Astrocyte (in vitro differentiated cells and primary cell): ENCODE measurements around the gene BICC1. TPM values are rescaled to one million over a fixed set of nuclear protein-coding genes. Genes with fewer than 3 reads are reported as not detected.
A peak's percentile ranks its signal among the peaks of the same experiment; 100 is the strongest.

ENCODE experiments used
- DNase-seq: peaks from one replicate; pipeline ENCODE4 v3.0.0-alpha.2; 2010; ENCODE audit warnings: low read depth
- FAIRE-seq: peaks from 2 replicates; lab custom pipeline; 2011; peaks lifted over from hg19 to GRCh38; lab: Jason Lieb, UNC
- H2AFZ ChIP-seq: 2 replicates; pipeline ENCODE4 v1.6.0; 2012; ENCODE audit warnings: low read depth, low read length, inconsistent platforms
- H3K27ac ChIP-seq: 2 replicates; pipeline ENCODE4 v1.5.1; 2011; ENCODE audit warnings: low read depth, low read length, inconsistent platforms
- H3K27me3 ChIP-seq: 2 replicates; pipeline ENCODE4 v1.6.0; 2011; ENCODE audit warnings: low read length, inconsistent platforms; ENCODE audit not compliant: insufficient read depth
- H3K36me3 ChIP-seq: 2 replicates; pipeline ENCODE4 v1.5.1; 2011; ENCODE audit warnings: low read length, inconsistent platforms; ENCODE audit not compliant: insufficient read depth
- H3K4me1 ChIP-seq: 2 replicates; pipeline ENCODE4 v1.5.1; 2011; ENCODE audit warnings: low read length, inconsistent platforms; ENCODE audit not compliant: insufficient read depth
- H3K4me2 ChIP-seq: 2 replicates; pipeline ENCODE4 v1.6.0; 2012; ENCODE audit warnings: low read length, inconsistent platforms
- H3K4me3 ChIP-seq: 2 replicates; pipeline ENCODE4 v1.5.1; 2011; ENCODE audit warnings: low read depth, mild to moderate bottlenecking, low read length, inconsistent platforms; ENCODE audit not compliant: insufficient read depth
- H3K79me2 ChIP-seq: 2 replicates; pipeline ENCODE4 v1.6.0; 2012; ENCODE audit warnings: mild to moderate bottlenecking, low read length, inconsistent platforms; ENCODE audit not compliant: insufficient read depth
- H3K9ac ChIP-seq: 2 replicates; pipeline ENCODE4 v1.6.0; 2012; ENCODE audit warnings: mild to moderate bottlenecking, low read length, inconsistent platforms
- H3K9me3 ChIP-seq: 2 replicates; pipeline ENCODE4 v1.5.1; 2012; ENCODE audit warnings: low read depth, mild to moderate bottlenecking, low read length, inconsistent platforms; ENCODE audit not compliant: insufficient read depth
- H4K20me1 ChIP-seq: 2 replicates; pipeline ENCODE4 v1.6.0; 2012; ENCODE audit warnings: low read length, inconsistent platforms; ENCODE audit not compliant: insufficient read depth
- H3K27ac Mint-ChIP-seq: one replicate; pipeline ENCODE4 v1.8.0; 2021; ENCODE audit warnings: mild to moderate bottlenecking, mixed read lengths; ENCODE audit not compliant: unreplicated experiment
- H3K27me3 Mint-ChIP-seq: one replicate; pipeline ENCODE4 v1.8.0; 2021; ENCODE audit warnings: low read depth, mixed read lengths; ENCODE audit not compliant: unreplicated experiment
- H3K36me3 Mint-ChIP-seq: one replicate; pipeline ENCODE4 v1.8.0; 2021; ENCODE audit warnings: low read depth, mixed read lengths; ENCODE audit not compliant: unreplicated experiment
- H3K4me1 Mint-ChIP-seq: one replicate; pipeline ENCODE4 v1.8.0; 2021; ENCODE audit warnings: low read depth, mixed read lengths; ENCODE audit not compliant: unreplicated experiment
- H3K4me3 Mint-ChIP-seq: one replicate; pipeline ENCODE4 v1.8.0; 2021; ENCODE audit warnings: mild to moderate bottlenecking, moderate library complexity, mixed read lengths; ENCODE audit not compliant: unreplicated experiment
- H3K9me3 Mint-ChIP-seq: one replicate; pipeline ENCODE4 v1.8.0; 2021; ENCODE audit warnings: mild to moderate bottlenecking, mixed read lengths; ENCODE audit not compliant: unreplicated experiment
- EZH2 ChIP-seq: IDR thresholded peaks from 2 replicates; pipeline ENCODE4 v1.6.1; 2012; ENCODE audit warnings: mild to moderate bottlenecking, low read length, inconsistent platforms; ENCODE audit not compliant: insufficient read depth
- total RNA-seq: library from RNA; stranded (reverse); gene quantifications from 2 replicates; pipeline ENCODE4 v1.2.1, GENCODE V29; 2021
- TF ChIP-seq, protein P1 (sequence below): IDR thresholded peaks from 2 replicates; pipeline ENCODE4 v1.5.1; 2011; ENCODE audit warnings: low read depth, mild to moderate bottlenecking, inconsistent platforms, low read length, moderate library complexity; ENCODE audit not compliant: insufficient read depth

The BICC1 gene
- total RNA-seq, 1 donor from 2014 or later = 23.0 TPM

- TF ChIP-seq, protein P1, sequence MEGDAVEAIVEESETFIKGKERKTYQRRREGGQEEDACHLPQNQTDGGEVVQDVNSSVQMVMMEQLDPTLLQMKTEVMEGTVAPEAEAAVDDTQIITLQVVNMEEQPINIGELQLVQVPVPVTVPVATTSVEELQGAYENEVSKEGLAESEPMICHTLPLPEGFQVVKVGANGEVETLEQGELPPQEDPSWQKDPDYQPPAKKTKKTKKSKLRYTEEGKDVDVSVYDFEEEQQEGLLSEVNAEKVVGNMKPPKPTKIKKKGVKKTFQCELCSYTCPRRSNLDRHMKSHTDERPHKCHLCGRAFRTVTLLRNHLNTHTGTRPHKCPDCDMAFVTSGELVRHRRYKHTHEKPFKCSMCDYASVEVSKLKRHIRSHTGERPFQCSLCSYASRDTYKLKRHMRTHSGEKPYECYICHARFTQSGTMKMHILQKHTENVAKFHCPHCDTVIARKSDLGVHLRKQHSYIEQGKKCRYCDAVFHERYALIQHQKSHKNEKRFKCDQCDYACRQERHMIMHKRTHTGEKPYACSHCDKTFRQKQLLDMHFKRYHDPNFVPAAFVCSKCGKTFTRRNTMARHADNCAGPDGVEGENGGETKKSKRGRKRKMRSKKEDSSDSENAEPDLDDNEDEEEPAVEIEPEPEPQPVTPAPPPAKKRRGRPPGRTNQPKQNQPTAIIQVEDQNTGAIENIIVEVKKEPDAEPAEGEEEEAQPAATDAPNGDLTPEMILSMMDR = no peak
- TF ChIP-seq EZH2 = no peak
- Histone ChIP-seq H4K20me1 (no peaks in the 10 kb centered on the region), H3K27ac (peak overlapping the region; percentile 71), H3K4me1 (peaks cover 42% of the 10 kb centered on the region), H2AFZ (no peak overlapping the region), H3K4me3 (no peak overlapping the region), H3K9ac (peak overlapping the region; percentile 63), H3K79me2 (peaks cover 39% of the 10 kb centered on the region), H3K9me3 (no peaks in the 10 kb centered on the region), H3K4me2 (peak overlapping the region; percentile 69), H3K27me3 (no peaks in the 10 kb centered on the region), H3K36me3 (no peaks in the 10 kb centered on the region)
- H3K4me3 Mint-ChIP-seq = no peak overlapping the region
- peaks cover 35% of the 10 kb centered on the region for H3K4me1 Mint-ChIP-seq
- no peak overlapping the region for H3K27ac Mint-ChIP-seq
- H3K36me3 Mint-ChIP-seq = no peaks in the 10 kb centered on the region
- DNase-seq (peak; percentile 95), FAIRE-seq (peak; percentile 69)
- no peaks in the 10 kb centered on the region for H3K27me3 Mint-ChIP-seq
- no peaks in the 10 kb centered on the region for H3K9me3 Mint-ChIP-seq
Observed at GRCh38 chr10:58637352-58637751, 124.7 kb downstream of the BICC1 start.

DNA sequence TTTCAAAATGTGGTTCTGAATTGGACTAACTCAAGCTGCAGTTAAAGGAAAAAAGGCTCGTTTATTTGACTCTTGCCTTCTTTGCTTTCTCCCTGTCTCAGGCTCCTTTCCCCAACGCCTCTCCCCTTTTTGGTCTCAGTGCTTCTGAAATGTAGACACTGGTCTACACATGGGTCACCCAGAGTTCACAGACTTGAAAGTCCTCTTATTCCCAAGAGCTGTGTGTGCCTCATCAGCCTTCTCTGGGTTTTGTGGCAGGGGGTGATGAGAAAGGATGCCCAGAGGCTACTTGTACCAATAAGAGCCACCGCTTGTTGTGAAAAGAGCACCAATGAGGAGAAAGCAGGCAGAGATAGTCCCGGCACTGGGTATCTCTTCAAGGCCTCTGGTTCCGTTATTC is 125.7 kb downstream of the BICC1 start:
- Mint-ChIP-seq H3K9me3 (no peaks in the 10 kb centered on the region), H3K27me3 (no peaks in the 10 kb centered on the region), H3K27ac (no peak overlapping the region), H3K4me1 (peaks cover 42% of the 10 kb centered on the region), H3K4me3 (no peak overlapping the region), H3K36me3 (no peaks in the 10 kb centered on the region)
- Histone ChIP-seq H3K4me3 (no peak overlapping the region), H3K27ac (peak overlapping the region; percentile 71), H3K4me2 (peak overlapping the region; percentile 69), H3K9me3 (no peaks in the 10 kb centered on the region), H4K20me1 (no peaks in the 10 kb centered on the region), H3K9ac (no peak overlapping the region), H3K36me3 (peaks cover 2% of the 10 kb centered on the region), H3K79me2 (peaks cover 38% of the 10 kb centered on the region), H3K4me1 (peaks cover 48% of the 10 kb centered on the region), H3K27me3 (no peaks in the 10 kb centered on the region), H2AFZ (no peak overlapping the region)
- TF ChIP-seq, protein P1 = no peak
- FAIRE-seq (peak; percentile 34), DNase-seq (peak; percentile 80)

GRCh38 chr10:58641095-58641531 is 128.4 kb downstream of the BICC1 start:
- H3K4me1 Mint-ChIP-seq = peaks cover 47% of the 10 kb centered on the region

More at GRCh38 chr10:58641095-58641531, 128.4 kb downstream of the BICC1 start:
- H3K27ac Mint-ChIP-seq = peak overlapping the region; percentile 91
- Histone ChIP-seq H3K9ac (peak overlapping the region; percentile 69), H3K9me3 (no peaks in the 10 kb centered on the region), H2AFZ (no peak overlapping the region), H3K4me2 (peak overlapping the region; percentile 73), H3K4me3 (no peak overlapping the region), H3K4me1 (peaks cover 48% of the 10 kb centered on the region), H4K20me1 (no peaks in the 10 kb centered on the region), H3K79me2 (peaks cover 45% of the 10 kb centered on the region), H3K36me3 (peaks cover 2% of the 10 kb centered on the region), H3K27ac (peak overlapping the region; percentile 91), H3K27me3 (no peaks in the 10 kb centered on the region)
- TF ChIP-seq, protein P1 = peak; percentile 30
- TF ChIP-seq EZH2 = no peak
- no peaks in the 10 kb centered on the region for H3K27me3 Mint-ChIP-seq
- no peak overlapping the region for H3K4me3 Mint-ChIP-seq
- H3K36me3 Mint-ChIP-seq = no peaks in the 10 kb centered on the region
- H3K9me3 Mint-ChIP-seq = no peaks in the 10 kb centered on the region
- DNase-seq (peak; percentile 99), FAIRE-seq (peak; percentile 99)
